Neuron (in vitro differentiated cells): Measurements from ENCODE around the gene PRKCH.

ENCODE experiments used
- H2AFZ ChIP-seq: one replicate; pipeline ENCODE4 v1.6.1; 2013; ENCODE audit warnings: low read depth, mild to moderate bottlenecking, inconsistent platforms, low read length, moderate library complexity
- H3K27me3 ChIP-seq: one replicate; pipeline ENCODE4 v1.6.1; 2013; ENCODE audit warnings: low read length; ENCODE audit not compliant: insufficient read depth
- H3K36me3 ChIP-seq: one replicate; pipeline ENCODE4 v1.6.1; 2013; ENCODE audit warnings: low read length; ENCODE audit not compliant: insufficient read depth
- H3K4me1 ChIP-seq: one replicate; pipeline ENCODE4 v1.6.1; 2013; ENCODE audit warnings: low read length; ENCODE audit not compliant: insufficient read depth
- H3K4me3 ChIP-seq: 2 replicates; pipeline ENCODE4 v1.5.1; 2013; ENCODE audit warnings: mild to moderate bottlenecking, low read length, moderate library complexity
- H3K9me3 ChIP-seq: one replicate; pipeline ENCODE4 v1.6.1; 2013; ENCODE audit warnings: low read length

The PRKCH gene

GRCh38 chr14:61479746-61480502 lies 158.5 kb downstream of the PRKCH start:
- Histone ChIP-seq H3K36me3 (no peaks in the 10 kb centered on the region), H3K27me3 (no peaks in the 10 kb centered on the region), H2AFZ (no peak overlapping the region), H3K9me3 (no peaks in the 10 kb centered on the region), H3K4me1 (no peaks in the 10 kb centered on the region), H3K4me3 (no peak overlapping the region)

- H3K9me3 ChIP-seq = no peaks in the 10 kb centered on the region
- H3K4me3 ChIP-seq = no peak overlapping the region
- no peaks in the 10 kb centered on the region for H3K4me1 ChIP-seq
- no peak overlapping the region for H2AFZ ChIP-seq
- H3K36me3 ChIP-seq = no peaks in the 10 kb centered on the region
- H3K27me3 ChIP-seq = no peaks in the 10 kb centered on the region
Observed at GRCh38 chr14:61480704-61481285, 159.4 kb downstream of the PRKCH start.

- no peak overlapping the region for H2AFZ ChIP-seq
- H3K9me3 ChIP-seq = no peaks in the 10 kb centered on the region
- H3K4me1 ChIP-seq = no peaks in the 10 kb centered on the region
- H3K36me3 ChIP-seq = no peaks in the 10 kb centered on the region
- H3K27me3 ChIP-seq = no peaks in the 10 kb centered on the region
- H3K4me3 ChIP-seq = no peak overlapping the region
Observed at GRCh38 chr14:61481701-61482100, 160.3 kb downstream of the PRKCH start.

GRCh38 chr14:61482348-61483206 lies 161.2 kb downstream of the PRKCH start:
- H2AFZ ChIP-seq = no peak overlapping the region

GRCh38 chr14:61483476-61483875 lies 162.1 kb downstream of the PRKCH start:
- no peaks in the 10 kb centered on the region for H3K36me3 ChIP-seq
- peaks cover under 1% of the 10 kb centered on the region for H3K4me1 ChIP-seq
- no peaks in the 10 kb centered on the region for H3K27me3 ChIP-seq
- H2AFZ ChIP-seq = no peak overlapping the region
- H3K9me3 ChIP-seq = no peaks in the 10 kb centered on the region
- no peak overlapping the region for H3K4me3 ChIP-seq

More at GRCh38 chr14:61482348-61483206, 161.2 kb downstream of the PRKCH start:
- H3K36me3 ChIP-seq = no peaks in the 10 kb centered on the region
- no peaks in the 10 kb centered on the region for H3K27me3 ChIP-seq
- H3K4me1 ChIP-seq = no peaks in the 10 kb centered on the region
- H3K9me3 ChIP-seq = no peaks in the 10 kb centered on the region
- H3K4me3 ChIP-seq = no peak overlapping the region

- H3K27me3 ChIP-seq = no peaks in the 10 kb centered on the region
- H3K4me3 ChIP-seq = no peak overlapping the region
- H2AFZ ChIP-seq = no peak overlapping the region
- peaks cover 6% of the 10 kb centered on the region for H3K4me1 ChIP-seq
- no peaks in the 10 kb centered on the region for H3K9me3 ChIP-seq
- no peaks in the 10 kb centered on the region for H3K36me3 ChIP-seq
Observed at GRCh38 chr14:61484031-61484430, 162.7 kb downstream of the PRKCH start.

GRCh38 chr14:61484826-61485584 lies 163.6 kb downstream of the PRKCH start:
- Histone ChIP-seq H3K9me3 (no peaks in the 10 kb centered on the region), H3K36me3 (no peaks in the 10 kb centered on the region), H2AFZ (no peak overlapping the region), H3K27me3 (no peaks in the 10 kb centered on the region), H3K4me1 (peaks cover 16% of the 10 kb centered on the region), H3K4me3 (no peak overlapping the region)

GRCh38 chr14:61485661-61486060 lies 164.3 kb downstream of the PRKCH start:
- Histone ChIP-seq H3K4me3 (no peak overlapping the region), H3K9me3 (no peaks in the 10 kb centered on the region), H3K4me1 (peaks cover 20% of the 10 kb centered on the region), H3K27me3 (no peaks in the 10 kb centered on the region), H2AFZ (no peak overlapping the region), H3K36me3 (no peaks in the 10 kb centered on the region)

- Histone ChIP-seq H3K27me3 (no peaks in the 10 kb centered on the region), H3K4me3 (no peak overlapping the region), H2AFZ (no peak overlapping the region), H3K4me1 (peaks cover 20% of the 10 kb centered on the region), H3K36me3 (no peaks in the 10 kb centered on the region), H3K9me3 (no peaks in the 10 kb centered on the region)
Observed at GRCh38 chr14:61486930-61487495, 165.6 kb downstream of the PRKCH start.

GRCh38 chr14:61488417-61489401 lies 167.3 kb downstream of the PRKCH start:
- Histone ChIP-seq H3K4me1 (peaks cover 20% of the 10 kb centered on the region), H3K27me3 (no peaks in the 10 kb centered on the region), H3K9me3 (no peaks in the 10 kb centered on the region), H2AFZ (no peak overlapping the region), H3K4me3 (no peak overlapping the region), H3K36me3 (no peaks in the 10 kb centered on the region)

GRCh38 chr14:61489512-61489911 lies 168.1 kb downstream of the PRKCH start:
- H3K4me3 ChIP-seq = no peak overlapping the region
- H3K9me3 ChIP-seq = no peaks in the 10 kb centered on the region
- no peaks in the 10 kb centered on the region for H3K36me3 ChIP-seq
- H3K27me3 ChIP-seq = no peaks in the 10 kb centered on the region
- peaks cover 20% of the 10 kb centered on the region for H3K4me1 ChIP-seq
- H2AFZ ChIP-seq = no peak overlapping the region
